K562 (cell line): Measurements from ENCODE around the gene SP100. TPM values are rescaled to one million over a fixed set of nuclear protein-coding genes. Genes with fewer than 3 reads are reported as not detected.
"Not testable (repeated sequence)": the region's sequence is repeated elsewhere in the genome, so short reads cannot be mapped to it uniquely, and the experiment has no call there.

Source experiments
- ATAC-seq: fragments of 200-7000 bp; cut with Tn5 transposase; 3 replicates; pipeline ENCODE4 v1.9.1; 2020; ENCODE audit warnings: moderate library complexity
- BruUV-seq: library from RNA; stranded (reverse); fragments of 400-500 nt; replicated peaks from 2 replicates; lab custom pipeline; 2021; lab: Mats Ljungman, UMichigan
- CTCF ChIA-PET: fragments of 300-600 bp; formaldehyde crosslinking; extraction: SDS; loops from one replicate; lab custom pipeline; 2021; ENCODE audit warnings: low intra/inter-chr PET ratio; lab: Yijun Ruan, JAX
- POLR2A ChIA-PET: fragments of 300-600, 350-650 bp; sonication (Branson Sonifier 250); formaldehyde crosslinking; extraction: SDS; loops from one replicate; lab custom pipeline; 2021; ENCODE audit warnings: antibody characterized with exemption, inconsistent platforms; lab: Yijun Ruan, JAX
- DNase-seq, 4 experiments: peaks; one replicate each; pipeline versions ENCODE4 v3.0.0 to v3.0.0-alpha.2; 2011 to 2018; ENCODE audit warnings: low spot score in 3 of 4, mixed read lengths in 3 of 4; ENCODE audit errors: extremely low read depth in 1 of 4
- FAIRE-seq: peaks from 2 replicates; lab custom pipeline; 2011; peaks lifted over from hg19 to GRCh38; lab: Jason Lieb, UNC
- H2AFZ ChIP-seq: 2 replicates; pipeline ENCODE4 v1.6.0; 2011; ENCODE audit warnings: low read depth, low read length, control low read depth, inconsistent platforms
- H3K27ac ChIP-seq: fragments of 200-600 bp; 3 replicates; pipeline ENCODE4 v1.8.0; 2011; ENCODE audit warnings: low read depth, mild to moderate bottlenecking, control low read depth, inconsistent platforms, low read length, moderate library complexity, mixed read lengths; ENCODE audit errors: extremely low read depth
- H3K27me3 ChIP-seq, 2 experiments: fragments of 300-600 bp in 1 of 2; 2 replicates in 1 of 2; 3 replicates in 1 of 2; pipeline versions ENCODE4 v1.6.0 to v1.8.0; 2011; ENCODE audit warnings: inconsistent platforms in 2 of 2, low read length in 2 of 2, mild to moderate bottlenecking in 1 of 2, mixed read lengths in 1 of 2, moderate library complexity in 1 of 2; ENCODE audit not compliant: control insufficient read depth in 2 of 2, insufficient read depth in 2 of 2
- H3K36me3 ChIP-seq: fragments of 300-600 bp; 3 replicates; pipeline ENCODE4 v1.8.0; 2011; ENCODE audit warnings: mild to moderate bottlenecking, low read length, inconsistent platforms; ENCODE audit not compliant: control insufficient read depth, insufficient read depth
- H3K4me1 ChIP-seq, 2 experiments: fragments of 200-600 bp in 1 of 2; replicated peaks in 1 of 2; 2 replicates in 1 of 2; 3 replicates in 1 of 2; pipeline versions ENCODE4 v1.5.1 to v1.8.0; 2011; ENCODE audit warnings: inconsistent platforms in 2 of 2, low read length in 2 of 2, mild to moderate bottlenecking in 1 of 2, mixed read lengths in 1 of 2, moderate library complexity in 1 of 2; ENCODE audit not compliant: control insufficient read depth in 2 of 2, insufficient read depth in 2 of 2
- H3K4me2 ChIP-seq: 2 replicates; pipeline ENCODE4 v1.6.1; 2011; ENCODE audit warnings: low read length, control low read depth, inconsistent platforms, mixed read lengths; ENCODE audit not compliant: insufficient read depth
- H3K4me3 ChIP-seq: fragments of 200-600 bp; sonication (generic), shearing (Covaris generic); 2 replicates; pipeline ENCODE4 v1.5.1; 2016; ENCODE audit warnings: control low read depth, inconsistent platforms
- H3K79me2 ChIP-seq: fragments of 200-600 bp; 3 replicates; pipeline ENCODE4 v1.8.0; 2011; ENCODE audit warnings: low read length, inconsistent platforms; ENCODE audit not compliant: control insufficient read depth, insufficient read depth
- H3K9ac ChIP-seq, 2 experiments: 2 replicates each; pipeline versions ENCODE4 v1.6.0 to v1.6.1; 2011; ENCODE audit warnings: low read depth in 2 of 2, low read length in 2 of 2, control low read depth in 1 of 2, inconsistent platforms in 1 of 2, mild to moderate bottlenecking in 1 of 2, mixed read lengths in 1 of 2; ENCODE audit not compliant: insufficient read depth in 1 of 2
- H3K9me1 ChIP-seq: one replicate; pipeline ENCODE4 v1.6.0; 2011; ENCODE audit warnings: inconsistent platforms, mild to moderate bottlenecking, low read length, moderate library complexity; ENCODE audit not compliant: control insufficient read depth, insufficient read depth
- H3K9me3 ChIP-seq: replicated peaks from 2 replicates; pipeline ENCODE4 v1.5.1; 2011; ENCODE audit warnings: low read depth, low read length, inconsistent platforms; ENCODE audit not compliant: control insufficient read depth, insufficient read depth
- H4K20me1 ChIP-seq: replicated peaks from 2 replicates; pipeline ENCODE4 v1.6.1; 2011; ENCODE audit warnings: low read length, inconsistent platforms, mixed read lengths; ENCODE audit not compliant: control insufficient read depth, insufficient read depth
- BRF1 ChIP-seq: IDR thresholded peaks from 3 replicates; pipeline ENCODE4 v1.6.1; 2011; ENCODE audit warnings: borderline replicate concordance, mild to moderate bottlenecking; ENCODE audit not compliant: insufficient read length; ENCODE audit errors: extremely low read depth
- HBP1 ChIP-seq: fragments of 450-650 bp; formaldehyde crosslinking; IDR thresholded peaks from 2 replicates; pipeline ENCODE4 v1.4.0; 2022; ENCODE audit warnings: missing genetic modification characterization
- ILK ChIP-seq: fragments of 450-650 bp; IDR thresholded peaks from 2 replicates; pipeline ENCODE4 v1.6.1; 2016; ENCODE audit warnings: missing genetic modification characterization, low read depth, mild to moderate bottlenecking, missing compliant biosample characterization, moderate library complexity, borderline replicate concordance
- MIER1 ChIP-seq: fragments of 450-650 bp; IDR thresholded peaks from 2 replicates; pipeline ENCODE4 v1.6.1; 2016; ENCODE audit warnings: antibody characterized with exemption, mild to moderate bottlenecking, low read depth
- PHF21A ChIP-seq: fragments of 450-650 bp; IDR thresholded peaks from 2 replicates; pipeline ENCODE4 v1.6.1; 2017; ENCODE audit warnings: low read depth, borderline replicate concordance
- SMARCC2 ChIP-seq: fragments of 450-650 bp; IDR thresholded peaks from 2 replicates; pipeline ENCODE4 v1.6.1; 2017; ENCODE audit warnings: antibody characterized with exemption, moderate library complexity, mild to moderate bottlenecking, low read depth
- USF2 ChIP-seq: sonication (generic); formaldehyde crosslinking; IDR thresholded peaks from 2 replicates; pipeline ENCODE4 v1.5.0; 2020; ENCODE audit warnings: missing genetic modification reagents
- WGBS: fragments of 100-300 bp; shearing (Covaris generic); methylation state at CpG from one replicate; pipeline ENCODE4 v1.1.6; 2016; ENCODE audit warnings: low coverage, mixed read lengths; ENCODE audit not compliant: insufficient coverage; ENCODE audit errors: missing lambda C conversion rate; 5-methylcytosine and 5-hydroxymethylcytosine counted together
- in situ Hi-C: fragments of 300-500 bp; cut with MboI; formaldehyde crosslinking; loops from 4 replicates; pipeline ENCODE4 v1.15.0; 2018; ENCODE audit warnings: inconsistent platforms, mixed read lengths
- intact Hi-C: fragments of 100-400 bp; cut with micrococcal nuclease; formaldehyde crosslinking; loops from 2 replicates; pipeline ENCODE4 v1.14.2; 2022
- polyA plus RNA-seq, 8 experiments: library from polyadenylated mRNA; depleted of rRNA in 4 of 8; stranded (reverse) in 5 of 8; unstranded in 3 of 8; fragments of >200 nt; fragmentation: Nextera tagmentation in 2 of 8; fragmentation: Illumina TruSeq in 1 of 8; extraction: Ambion mirVana in 2 of 8; extraction: Trizol in 1 of 8; gene quantifications; 2 replicates each; pipeline versions ENCODE4 v1.2.1 to v1.2.3, GENCODE V29; 2011 to 2014; ENCODE audit warnings: inconsistent platforms in 1 of 8, missing spikeins in 1 of 8
- total RNA-seq, 7 experiments: library from RNA; depleted of rRNA in 6 of 7; stranded (reverse); fragments of >200 nt in 6 of 7; fragmentation: Illumina TruSeq in 2 of 7; extraction: Trizol in 2 of 7; gene quantifications; 2 replicates each; pipeline versions ENCODE4 v1.2.1 to v1.2.3, GENCODE V29; 2011 to 2021; ENCODE audit warnings: low replicate concordance in 1 of 7
- TF ChIP-seq, protein P1 (sequence below): fragments of 450-650 bp; IDR thresholded peaks from 2 replicates; pipeline ENCODE4 v1.6.1; 2016; ENCODE audit warnings: antibody characterized with exemption

Gene SP100
- total and polyA plus RNA-seq, 9 of the 15 experiments (the other 6 are each of a cell fraction or from before 2014, with no cell fraction given): 19.2 to 39.2 (median 34.6) TPM

- BruUV-seq, in situ Hi-C loops, H4K20me1 ChIP-seq, H3K27me3 ChIP-seq, CTCF ChIA-PET, DNase-seq, POLR2A ChIA-PET, H3K4me3 ChIP-seq, intact Hi-C loops, H3K9me1 ChIP-seq, H3K9ac ChIP-seq, H2AFZ ChIP-seq, H3K9me3 ChIP-seq, ATAC-seq, H3K27ac ChIP-seq, FAIRE-seq, H3K36me3 ChIP-seq, H3K4me2 ChIP-seq, H3K4me1 ChIP-seq: not testable (repeated sequence)
- peaks cover 22% of the 10 kb centered on the region for H3K79me2 ChIP-seq
Observed at GRCh38 chr2:230439121-230439520, 23.1 kb downstream of the SP100 start.

DNA sequence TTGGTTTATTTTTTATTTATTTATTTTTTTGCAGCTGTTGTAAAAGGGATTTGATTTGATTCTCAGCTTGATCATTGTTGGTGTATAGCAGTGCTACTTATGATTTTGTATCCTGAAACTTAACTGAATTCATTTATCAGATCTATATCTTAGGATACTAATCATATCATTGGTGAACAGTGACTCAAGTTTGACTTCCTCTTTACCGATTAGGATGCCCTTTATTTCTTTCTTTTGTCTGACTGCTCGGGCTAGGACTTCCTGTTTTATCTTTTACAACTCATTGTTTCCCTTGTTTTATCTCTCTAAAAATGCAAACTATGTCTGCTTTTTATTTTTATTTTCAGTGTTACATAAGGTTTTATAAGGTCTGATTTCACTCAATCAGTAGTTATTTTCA, 23.6 kb downstream of the SP100 start:
- BruUV-seq: no TSS peak
- peaks cover 17% of the 10 kb centered on the region for H3K79me2 ChIP-seq
- ATAC-seq: 0 out of 3 replicates have a peak, but pooled peaks have one; percentile 25
- no peak overlapping the region for H3K4me2 ChIP-seq
- H3K9ac ChIP-seq: no peak overlapping the region
- WGBS: 0% methylated on average over 2 of the region's 2 CpGs
- H3K9me3 ChIP-seq: peaks cover 2% of the 10 kb centered on the region; the same call in 1 of the 2 replicates
- H3K9me1 ChIP-seq: no peaks in the 10 kb centered on the region
- H3K4me1 ChIP-seq: peaks cover 0 to 8% of the 10 kb centered on the region in 2 experiments; a peak in 1 of 5 replicates
- H2AFZ ChIP-seq: no peak overlapping the region
- peaks cover 7% of the 10 kb centered on the region; the same call in 2 of the 3 replicates for H3K36me3 ChIP-seq
- H3K27ac ChIP-seq: peak overlapping the region; percentile 22; the same call in 1 of the 3 replicates
- DNase-seq: no peak
- FAIRE-seq: peak; percentile 65
- intact Hi-C loops: no loop called here
- no peak overlapping the region for H3K4me3 ChIP-seq
- ChIA-PET POLR2A (no interaction called here), CTCF (no interaction called here)
- in situ Hi-C loops: no loop called here
- H3K27me3 ChIP-seq: no peaks in the 10 kb centered on the region
- no peaks in the 10 kb centered on the region for H4K20me1 ChIP-seq
- TF ChIP-seq SMARCC2 (no peak), HBP1 (CRISPR knock-in tag) (no peak), USF2 (CRISPR knock-in tag) (no peak), BRF1 (no peak), PHF21A (no peak), MIER1 (no peak), ILK (tag) (no peak)
- TF ChIP-seq, protein P1, sequence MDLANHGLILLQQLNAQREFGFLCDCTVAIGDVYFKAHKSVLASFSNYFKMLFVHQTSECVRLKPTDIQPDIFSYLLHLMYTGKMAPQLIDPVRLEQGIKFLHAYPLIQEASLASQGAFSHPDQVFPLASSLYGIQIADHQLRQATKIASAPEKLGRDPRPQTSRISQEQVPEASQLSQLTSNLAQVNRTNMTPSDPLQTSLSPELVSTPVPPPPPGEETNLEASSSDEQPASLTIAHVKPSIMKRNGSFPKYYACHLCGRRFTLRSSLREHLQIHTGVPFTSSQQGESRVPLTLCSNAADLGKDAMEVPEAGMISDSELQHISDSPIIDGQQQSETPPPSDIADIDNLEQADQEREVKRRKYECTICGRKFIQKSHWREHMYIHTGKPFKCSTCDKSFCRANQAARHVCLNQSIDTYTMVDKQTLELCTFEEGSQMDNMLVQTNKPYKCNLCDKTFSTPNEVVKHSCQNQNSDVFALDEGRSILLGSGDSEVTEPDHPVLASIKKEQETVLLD: 0 out of 2 replicates have a peak, but pooled peaks have one; percentile 12
